ENCODE results near the gene SVEP1. TPM values are rescaled to one million over a fixed set of nuclear protein-coding genes. Genes with fewer than 3 reads are reported as not detected.
A peak's percentile ranks its signal among the peaks of the same experiment; 100 is the strongest.

The SVEP1 gene
- total RNA-seq, 1 experiment from 2014 or later = 0.45 TPM

GRCh38 chr9:110582156-110582555 is 2.6 kb upstream of the SVEP1 start:
- H3K4me1 ChIP-seq (ENCODE audit: insufficient read depth, low read length, poor library complexity, severe bottlenecking) = peaks cover 3% of the 10 kb centered on the region
- no peak overlapping the region for H3K27ac ChIP-seq (ENCODE audit: low read depth, low read length, poor library complexity, severe bottlenecking)
- no TSS peak for BruUV-seq (replicated peaks)
- POLR2A ChIA-PET (ENCODE audit: low non-redundant PET) = no interaction called here
- H3K4me3 ChIP-seq (ENCODE audit: low read depth, low read length, poor library complexity, severe bottlenecking) = no peak overlapping the region
- peaks cover 34% of the 10 kb centered on the region for H3K27me3 ChIP-seq (replicated peaks; ENCODE audit: insufficient read depth, low read depth, low read length, poor library complexity)
- DNase-seq (ENCODE audit: low spot score) = peak; percentile 48
- H3K9me3 ChIP-seq (ENCODE audit: low read depth, low read length, poor library complexity, severe bottlenecking) = no peaks in the 10 kb centered on the region
- intact Hi-C loops (cut with micrococcal nuclease; ENCODE audit: unreplicated experiment) = loop anchor here (10.0 kb wide), 1 partner anchor 127 kb away; no protein-coding TSS in a partner anchor
- CTCF ChIA-PET = no interaction called here
- H3K36me3 ChIP-seq (ENCODE audit: insufficient read depth, low read length, poor library complexity, severe bottlenecking) = no peaks in the 10 kb centered on the region
- TF ChIP-seq CTCF (conservative IDR thresholded peaks at IDR 0.05; ENCODE audit: low read depth, low read length) = no peak
- TF ChIP-seq EZH2 (IDR thresholded peaks at IDR 0.05; ENCODE audit: borderline replicate concordance, low read depth, low read length, poor library complexity, severe bottlenecking) = no peak

GRCh38 chr9:110580850-110581249 is 1.3 kb upstream of the SVEP1 start:
- intact Hi-C loops (cut with micrococcal nuclease; ENCODE audit: unreplicated experiment) = loop anchor here (10.0 kb wide), 1 partner anchor 126 kb away; no protein-coding TSS in a partner anchor
- CTCF ChIA-PET = no interaction called here
- POLR2A ChIA-PET (ENCODE audit: low non-redundant PET) = no interaction called here

GRCh38 chr9:110579862-110580219 is 300 bp upstream of the SVEP1 start:
- intact Hi-C loops (cut with micrococcal nuclease; ENCODE audit: unreplicated experiment) = loop anchor here (10.0 kb wide), 1 partner anchor 125 kb away; no protein-coding TSS in a partner anchor
- ChIA-PET POLR2A (ENCODE audit: low non-redundant PET) (interaction anchor here (0.6 kb wide), 1 partner anchor 323 kb away, joined by 10 read pairs; the partner anchor contains the start of gene TXN), CTCF (no interaction called here)
- Histone ChIP-seq H3K9me3 (ENCODE audit: low read depth, low read length, poor library complexity, severe bottlenecking) (no peaks in the 10 kb centered on the region), H3K4me3 (ENCODE audit: low read depth, low read length, poor library complexity, severe bottlenecking) (peak overlapping the region; percentile 50), H3K27me3 (replicated peaks; ENCODE audit: insufficient read depth, low read depth, low read length, poor library complexity) (peaks cover 44% of the 10 kb centered on the region), H3K27ac (ENCODE audit: low read depth, low read length, poor library complexity, severe bottlenecking) (no peak overlapping the region), H3K36me3 (ENCODE audit: insufficient read depth, low read length, poor library complexity, severe bottlenecking) (no peaks in the 10 kb centered on the region), H3K4me1 (ENCODE audit: insufficient read depth, low read length, poor library complexity, severe bottlenecking) (peaks cover 3% of the 10 kb centered on the region)
- no TSS peak for BruUV-seq (replicated peaks)
- DNase-seq (ENCODE audit: low spot score) = peak; percentile 46
- no peak for TF ChIP-seq EZH2 (IDR thresholded peaks at IDR 0.05; ENCODE audit: borderline replicate concordance, low read depth, low read length, poor library complexity, severe bottlenecking)
- TF ChIP-seq CTCF (conservative IDR thresholded peaks at IDR 0.05; ENCODE audit: low read depth, low read length) = no peak

More at GRCh38 chr9:110580850-110581249, 1.3 kb upstream of the SVEP1 start:
- Histone ChIP-seq H3K4me1 (ENCODE audit: insufficient read depth, low read length, poor library complexity, severe bottlenecking) (peaks cover 3% of the 10 kb centered on the region), H3K27me3 (replicated peaks; ENCODE audit: insufficient read depth, low read depth, low read length, poor library complexity) (peaks cover 44% of the 10 kb centered on the region), H3K4me3 (ENCODE audit: low read depth, low read length, poor library complexity, severe bottlenecking) (no peak overlapping the region), H3K36me3 (ENCODE audit: insufficient read depth, low read length, poor library complexity, severe bottlenecking) (no peaks in the 10 kb centered on the region), H3K27ac (ENCODE audit: low read depth, low read length, poor library complexity, severe bottlenecking) (no peak overlapping the region), H3K9me3 (ENCODE audit: low read depth, low read length, poor library complexity, severe bottlenecking) (no peaks in the 10 kb centered on the region)
- no peak for DNase-seq (ENCODE audit: low spot score)
- TF ChIP-seq CTCF (conservative IDR thresholded peaks at IDR 0.05; ENCODE audit: low read depth, low read length) (no peak), EZH2 (IDR thresholded peaks at IDR 0.05; ENCODE audit: borderline replicate concordance, low read depth, low read length, poor library complexity, severe bottlenecking) (no peak)
- BruUV-seq (replicated peaks) = no TSS peak

Data from A673 (cell line).